ENCODE data around the gene ZFP36.

ZFP36 gene

GRCh38 chr19:39402346-39403300 is 4.0 kb upstream of the ZFP36 start:
- TF ChIP-seq TCF12 (IDR thresholded peaks at IDR 0.05; ENCODE audit: low read depth) (peak; percentile 65; the same call in 1 of the 2 replicates), ZBTB7A (IDR thresholded peaks at IDR 0.05; ENCODE audit: low read depth) (peak; percentile 98), NFIC (IDR thresholded peaks at IDR 0.05) (0 out of 2 replicates have a peak, but pooled peaks have one; percentile 31), FOXM1 (IDR thresholded peaks at IDR 0.05; ENCODE audit: borderline replicate concordance, low read depth) (no peak), YY1 (IDR thresholded peaks at IDR 0.05; ENCODE audit: low read depth) (no peak), EGR1 (IDR thresholded peaks at IDR 0.05) (peak; percentile 100), USF1 (IDR thresholded peaks at IDR 0.05) (peak; percentile 77), TEAD4 (IDR thresholded peaks at IDR 0.05) (peak; percentile 48), CREB1 (IDR thresholded peaks at IDR 0.05; ENCODE audit: low read depth) (no peak), CEBPB (IDR thresholded peaks at IDR 0.05) (no peak), RAD21 (IDR thresholded peaks at IDR 0.05; ENCODE audit: low read depth) (no peak), REST (IDR thresholded peaks at IDR 0.05; ENCODE audit: low read depth) (no peak), EP300 (IDR thresholded peaks at IDR 0.05; ENCODE audit: borderline replicate concordance) (0 out of 2 replicates have a peak, but pooled peaks have one; percentile 24), MAX (IDR thresholded peaks at IDR 0.05) (peak; percentile 98), TAF1 (IDR thresholded peaks at IDR 0.05; ENCODE audit: low read depth) (0 out of 2 replicates have a peak, but pooled peaks have one; percentile 23)

- TF ChIP-seq MAX (IDR thresholded peaks at IDR 0.05), result 0 out of 2 replicates have a peak, but pooled peaks have one; percentile 23
- TF ChIP-seq FOXM1 (IDR thresholded peaks at IDR 0.05; ENCODE audit: borderline replicate concordance, low read depth), result no peak
- no peak for TF ChIP-seq REST (IDR thresholded peaks at IDR 0.05; ENCODE audit: low read depth)
- TF ChIP-seq NFIC (IDR thresholded peaks at IDR 0.05), result peak; percentile 46; the same call in 1 of the 2 replicates
- no peak for TF ChIP-seq USF1 (IDR thresholded peaks at IDR 0.05)
- 0 out of 2 replicates have a peak, but pooled peaks have one; percentile 28 for TF ChIP-seq ZBTB7A (IDR thresholded peaks at IDR 0.05; ENCODE audit: low read depth)
Measured at GRCh38 chr19:39403331-39404312, 3.0 kb upstream of the ZFP36 start.

- TF ChIP-seq TEAD4 (IDR thresholded peaks at IDR 0.05), result no peak
- TF ChIP-seq NFIC (IDR thresholded peaks at IDR 0.05), result no peak
- TF ChIP-seq CEBPB (IDR thresholded peaks at IDR 0.05), result no peak
- TF ChIP-seq EP300 (IDR thresholded peaks at IDR 0.05; ENCODE audit: borderline replicate concordance), result no peak
Measured at GRCh38 chr19:39405261-39405957, 1.2 kb upstream of the ZFP36 start.

- no peak for TF ChIP-seq EP300 (IDR thresholded peaks at IDR 0.05; ENCODE audit: borderline replicate concordance)
- 0 out of 2 replicates have a peak, but pooled peaks have one; percentile 6 for TF ChIP-seq EGR1 (IDR thresholded peaks at IDR 0.05)
Measured at GRCh38 chr19:39405958-39406655, 540 bp upstream of the ZFP36 start.

GRCh38 chr19:39407410-39407659 is 688 bp downstream of the ZFP36 start:
- TF ChIP-seq NFIC (IDR thresholded peaks at IDR 0.05), result no peak
- TF ChIP-seq CREB1 (IDR thresholded peaks at IDR 0.05; ENCODE audit: low read depth), result no peak
- no peak for TF ChIP-seq MAX (IDR thresholded peaks at IDR 0.05)
- TF ChIP-seq FOXM1 (IDR thresholded peaks at IDR 0.05; ENCODE audit: borderline replicate concordance, low read depth), result no peak
- no peak for TF ChIP-seq USF1 (IDR thresholded peaks at IDR 0.05)
- no peak for TF ChIP-seq RAD21 (IDR thresholded peaks at IDR 0.05; ENCODE audit: low read depth)
- TF ChIP-seq YY1 (IDR thresholded peaks at IDR 0.05; ENCODE audit: low read depth), result no peak
- TF ChIP-seq TCF12 (IDR thresholded peaks at IDR 0.05; ENCODE audit: low read depth), result no peak
- TF ChIP-seq CEBPB (IDR thresholded peaks at IDR 0.05), result no peak
- TF ChIP-seq TEAD4 (IDR thresholded peaks at IDR 0.05), result no peak
- TF ChIP-seq REST (IDR thresholded peaks at IDR 0.05; ENCODE audit: low read depth), result no peak
- no peak for TF ChIP-seq ZBTB7A (IDR thresholded peaks at IDR 0.05; ENCODE audit: low read depth)
- no peak for TF ChIP-seq EP300 (IDR thresholded peaks at IDR 0.05; ENCODE audit: borderline replicate concordance)
- TF ChIP-seq TAF1 (IDR thresholded peaks at IDR 0.05; ENCODE audit: low read depth), result no peak
- TF ChIP-seq EGR1 (IDR thresholded peaks at IDR 0.05), result no peak

Data from Ishikawa (cell line).